HG02870 (cell line): Measurements from ENCODE around the gene LARP7.
A peak's percentile ranks its signal among the peaks of the same experiment; 100 is the strongest.
"Not testable (repeated sequence)": the region's sequence is repeated elsewhere in the genome, so short reads cannot be mapped to it uniquely, and the experiment has no call there.

Source experiments
- ATAC-seq: cut with Tn5 transposase; IDR thresholded peaks from one replicate; pipeline ENCODE4 v1.9.1; 2021; ENCODE audit warnings: mild to moderate bottlenecking, moderate library complexity; ENCODE audit not compliant: unreplicated experiment

LARP7 gene

DNA sequence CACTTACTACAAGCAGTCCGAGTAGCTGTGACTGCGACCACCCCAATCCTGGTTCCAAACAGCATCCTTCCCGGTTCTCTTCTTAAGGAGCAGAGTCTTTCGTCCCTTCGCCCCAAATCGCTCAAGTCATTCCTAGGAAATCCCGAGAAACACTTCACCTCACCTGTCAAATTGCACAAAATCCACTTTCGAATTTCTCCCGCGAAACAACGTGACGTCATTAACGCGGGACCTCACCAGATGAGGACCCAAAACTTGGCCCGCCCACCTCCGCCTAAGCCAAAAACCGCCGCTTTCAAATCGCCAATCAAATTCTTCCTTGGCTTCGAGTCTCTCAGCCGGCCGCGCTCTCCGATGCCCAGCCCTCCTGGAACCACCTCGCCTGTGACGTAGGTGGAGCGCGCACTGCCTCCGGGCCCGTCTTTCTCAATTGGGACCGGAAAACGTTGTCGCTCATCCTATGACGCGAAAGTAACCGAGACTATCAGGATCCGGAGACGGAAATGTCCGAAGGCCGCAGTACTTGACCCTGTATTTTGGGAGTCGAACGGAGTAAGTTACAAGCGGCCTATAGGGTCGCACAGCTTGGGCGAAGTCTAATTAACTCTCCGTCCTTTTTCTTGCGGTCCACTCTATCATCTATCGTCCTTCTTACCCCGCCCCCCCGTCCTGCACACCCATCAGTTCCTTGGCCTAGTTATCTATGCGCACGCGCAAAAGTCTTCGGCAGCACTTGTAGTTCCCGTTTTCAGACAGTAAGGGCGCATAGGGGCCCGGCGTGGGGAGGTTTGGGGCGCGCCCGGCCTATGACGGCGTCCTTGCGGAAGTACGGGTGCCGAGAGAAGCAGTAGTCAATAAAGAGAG, at the start of gene LARP7, which contains the start of gene ZGRF1:
LARP7 (plus strand) TSS at position 456 of the 864 bp plus-strand sequence. CDS start 7,527 bp downstream, outside the sequence.
ZGRF1 (minus strand) TSS at position 222 of the 864 bp plus-strand sequence. CDS start 3,733 bp downstream, outside the sequence.
- ATAC-seq: peak; percentile 89

DNA sequence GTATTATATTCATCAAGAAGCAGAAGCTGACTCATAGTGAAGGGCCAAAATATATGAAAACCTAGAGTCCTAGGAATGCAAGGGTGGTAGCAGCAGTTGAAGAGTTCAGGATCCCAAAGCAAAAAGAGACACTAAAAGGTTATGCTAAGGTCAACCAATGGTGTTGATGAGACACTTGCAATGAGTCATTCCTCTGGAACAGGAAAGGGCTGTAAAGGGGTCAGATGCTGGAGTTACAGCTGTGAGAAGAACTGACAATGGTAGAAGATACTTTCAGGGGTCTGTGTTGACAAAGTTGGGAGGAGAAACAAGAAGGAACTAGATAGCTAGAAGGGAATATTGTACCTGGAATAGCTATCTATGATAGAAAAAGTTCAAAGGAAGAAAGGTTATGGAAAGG, 47.7 kb upstream of the LARP7 start:
- ATAC-seq: no peak

DNA sequence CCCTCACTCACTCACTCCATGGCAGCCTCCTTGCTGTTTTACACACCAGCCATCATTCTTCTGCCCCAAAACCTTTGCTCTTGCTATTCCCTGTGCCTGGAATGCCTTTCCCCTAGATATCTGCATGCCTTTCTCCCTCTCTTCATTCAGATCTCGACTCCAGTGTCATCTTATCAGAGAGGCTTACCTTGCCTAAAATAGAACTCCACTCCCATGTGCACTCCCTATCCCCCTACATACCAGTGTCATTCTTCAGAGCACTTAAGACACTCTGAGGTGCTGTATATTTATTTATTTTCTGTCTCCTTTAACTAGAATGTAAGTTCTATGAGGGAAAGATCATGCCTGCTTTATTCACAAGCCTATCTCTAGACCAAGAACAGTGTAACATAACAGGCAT, 45.4 kb upstream of the LARP7 start:
- no peak for ATAC-seq

DNA sequence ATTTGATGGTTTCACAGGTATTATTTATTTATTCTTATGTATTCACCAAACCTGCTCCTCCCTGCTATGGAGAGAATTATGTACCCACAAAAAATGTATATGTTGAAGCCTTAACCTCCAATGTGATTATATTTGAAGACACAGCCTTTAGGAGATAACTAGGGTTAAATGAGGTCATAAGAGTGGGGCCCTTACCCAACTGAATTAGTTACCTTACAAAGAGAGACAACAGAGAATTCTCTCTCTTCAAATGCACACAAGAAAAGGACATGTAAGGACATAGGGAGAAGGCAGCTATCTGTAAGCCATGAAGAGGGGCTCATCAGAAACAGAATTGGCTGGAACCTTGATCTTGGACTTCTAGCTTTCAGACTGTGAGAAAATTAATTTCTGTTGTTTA, 44.2 kb upstream of the LARP7 start:
- no peak for ATAC-seq

DNA sequence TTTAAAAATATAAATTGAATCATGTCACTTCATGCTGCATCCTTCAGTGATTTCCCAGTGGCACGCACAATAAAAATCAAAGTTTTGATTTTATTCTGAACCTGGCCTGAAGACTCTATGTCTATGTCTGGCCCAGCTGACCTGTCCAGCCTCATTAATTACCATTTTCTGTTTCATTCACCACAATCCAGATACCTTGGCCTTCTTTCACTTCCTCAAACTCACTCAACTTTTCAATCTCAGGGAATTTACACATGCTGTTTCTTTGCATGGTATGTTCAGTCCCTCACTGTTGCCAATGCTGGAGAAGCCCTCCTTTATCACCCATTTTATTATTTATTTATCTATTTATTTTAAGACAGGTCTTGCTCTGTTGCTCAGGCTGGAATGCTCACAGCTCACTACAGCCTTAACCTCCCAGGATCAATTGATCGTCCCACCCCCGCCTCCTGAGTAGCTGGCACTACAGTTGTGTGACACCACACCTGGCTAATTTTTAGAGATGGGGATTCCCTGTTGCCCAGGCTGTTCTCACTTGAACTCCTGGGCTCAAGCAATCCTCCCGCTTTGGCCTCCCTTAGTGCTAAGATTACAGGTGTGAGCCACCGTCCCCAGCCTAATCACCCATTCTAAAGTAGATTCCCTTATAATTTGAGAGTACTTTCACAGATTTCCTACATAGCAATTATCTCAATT, 43.4 kb upstream of the LARP7 start:
- ATAC-seq: peak; percentile 84

DNA sequence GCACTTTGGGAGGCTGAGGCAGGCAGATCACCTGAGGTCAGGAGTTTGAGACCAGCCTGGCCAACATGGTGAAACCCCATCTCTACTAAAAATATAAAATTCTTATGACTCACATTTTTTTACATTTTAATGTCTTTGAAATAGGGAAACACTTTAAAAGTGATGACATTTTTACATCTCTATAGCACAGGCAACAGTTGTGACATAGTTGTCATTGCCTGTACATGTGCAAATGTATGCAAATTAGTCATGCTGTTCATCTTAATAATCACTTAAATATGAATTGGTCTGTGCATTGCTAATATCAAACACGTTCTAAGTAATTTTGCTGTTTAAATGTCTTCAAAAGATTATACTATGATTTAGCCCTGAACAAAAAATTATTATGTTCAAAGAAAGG, 42.0 kb upstream of the LARP7 start:
- ATAC-seq: no peak

DNA sequence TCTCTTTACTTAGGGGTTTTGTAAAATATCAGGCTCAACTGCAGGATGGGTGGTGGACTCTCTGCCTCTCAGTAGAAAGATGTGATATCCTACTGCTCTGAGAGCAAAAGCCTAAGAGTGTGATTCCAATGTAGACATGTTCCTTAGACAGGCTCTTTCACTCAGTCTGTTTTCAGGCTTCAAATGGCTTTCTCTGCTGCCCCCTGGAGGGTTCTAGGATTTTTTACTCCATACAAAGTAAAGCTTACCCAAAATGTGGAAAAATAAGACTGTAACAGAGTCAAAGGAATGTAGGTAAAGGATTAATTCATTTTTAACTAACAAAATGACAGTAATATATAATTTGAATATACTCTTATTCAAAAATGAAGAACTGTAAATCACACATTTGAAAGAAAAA, 32.4 kb upstream of the LARP7 start:
- ATAC-seq: peak; percentile 73

DNA sequence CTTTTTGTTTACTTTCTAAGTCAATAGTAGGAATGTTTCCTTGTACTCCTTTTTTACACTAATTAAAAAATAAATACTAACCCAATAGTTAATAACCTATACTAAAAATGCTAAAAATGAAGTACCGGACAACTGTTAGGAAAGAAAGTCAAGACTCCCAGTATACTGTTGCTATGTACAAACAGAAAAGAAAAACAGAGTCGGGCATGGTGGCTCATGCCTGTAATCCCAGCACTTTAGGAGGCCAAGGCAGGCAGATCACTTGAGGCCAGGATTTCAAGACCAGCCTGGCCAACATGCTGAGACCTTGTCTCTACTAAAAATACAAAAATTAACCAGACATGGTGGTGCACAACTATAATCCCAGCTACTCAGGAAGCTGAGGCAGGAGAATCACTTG, 24.1 kb upstream of the LARP7 start:
- not testable (repeated sequence) for ATAC-seq

DNA sequence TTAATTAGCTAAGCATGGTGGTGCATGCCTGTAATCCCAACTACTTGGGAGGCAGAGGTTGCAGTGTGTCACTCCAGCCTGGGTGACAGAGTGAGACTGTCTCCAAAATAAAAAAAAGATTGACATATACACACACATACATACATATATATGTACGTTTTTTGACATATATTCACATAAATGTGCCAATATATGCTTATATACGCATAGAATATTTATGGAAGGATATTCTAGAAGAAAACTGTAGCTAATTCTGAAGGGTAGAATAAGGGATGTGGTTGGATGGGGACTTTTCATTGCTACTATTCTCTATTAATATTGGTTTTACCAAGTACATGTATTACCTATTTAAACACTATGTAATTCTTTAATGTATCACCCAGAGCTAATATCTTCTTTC, 20.0 kb upstream of the LARP7 start:
- no peak for ATAC-seq

DNA sequence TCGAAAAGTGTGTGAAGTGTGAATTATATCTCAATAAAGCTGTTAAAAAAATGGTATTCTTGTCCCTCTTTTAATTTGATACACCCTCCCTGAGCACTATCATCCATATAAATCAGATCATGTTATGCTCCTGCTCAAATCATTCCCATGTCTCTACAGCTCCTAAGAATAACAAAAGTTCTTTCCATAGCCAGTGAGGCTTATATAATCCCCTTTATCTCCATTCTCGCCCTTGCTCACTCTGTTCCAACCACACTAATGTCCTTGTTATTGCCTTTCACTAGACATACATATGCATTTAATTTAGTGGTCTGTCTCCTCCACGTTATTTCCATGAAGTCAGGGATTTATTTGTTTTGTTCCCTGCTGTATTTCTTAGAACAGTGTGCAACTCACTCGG, 10.7 kb upstream of the LARP7 start:
- ATAC-seq: no peak

DNA sequence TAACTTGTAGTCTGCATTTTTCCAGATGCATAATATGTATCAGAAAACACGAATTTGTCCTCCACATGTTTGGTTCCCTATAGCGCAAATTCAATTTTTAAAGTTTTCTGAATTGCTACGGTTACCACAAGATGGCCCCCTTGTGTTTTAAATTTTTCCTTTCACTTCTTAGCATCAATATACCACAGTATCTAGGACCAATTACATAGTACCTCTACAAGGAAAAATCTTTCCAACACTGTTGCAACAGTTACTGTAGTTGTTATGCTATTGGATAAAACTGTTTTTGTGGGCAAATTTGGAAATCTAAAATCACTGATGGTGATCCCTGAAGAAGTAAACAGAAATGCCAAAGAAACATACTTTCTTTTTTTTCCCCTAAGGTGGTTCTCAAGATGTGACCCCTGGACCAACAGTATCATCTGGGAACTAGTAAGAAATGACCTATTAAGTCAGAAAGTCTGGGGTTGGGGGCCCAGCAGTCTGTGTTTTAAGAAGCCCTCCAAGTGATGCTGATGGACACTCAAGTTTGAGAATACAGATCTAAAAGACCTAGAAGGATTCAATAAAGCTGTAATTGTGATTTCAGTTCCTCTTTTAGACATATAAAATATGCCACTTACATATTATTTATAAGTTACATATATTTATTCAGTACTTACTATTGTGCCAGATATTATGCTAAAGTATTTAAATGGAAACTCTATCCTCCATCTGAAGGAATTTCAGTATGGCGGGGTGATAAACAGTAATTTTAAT, 3.3 kb upstream of the LARP7 start:
- ATAC-seq: no peak

DNA sequence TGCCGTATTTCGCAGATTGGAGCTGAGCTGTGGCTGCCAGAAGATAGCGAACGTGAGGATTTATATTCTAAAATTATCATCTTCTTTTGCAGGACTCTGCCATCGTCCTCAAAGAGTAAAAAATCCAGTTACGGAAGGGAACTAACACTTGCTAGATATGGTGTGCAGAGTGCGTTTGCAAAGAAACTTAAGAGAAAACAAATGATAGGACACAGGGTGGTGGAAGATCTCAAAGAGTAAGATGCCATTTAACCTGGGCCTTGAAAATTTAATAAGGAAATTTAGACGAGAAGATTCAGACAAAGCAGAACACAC, 566 bp downstream of the LARP7 start:
- ATAC-seq: no peak

DNA sequence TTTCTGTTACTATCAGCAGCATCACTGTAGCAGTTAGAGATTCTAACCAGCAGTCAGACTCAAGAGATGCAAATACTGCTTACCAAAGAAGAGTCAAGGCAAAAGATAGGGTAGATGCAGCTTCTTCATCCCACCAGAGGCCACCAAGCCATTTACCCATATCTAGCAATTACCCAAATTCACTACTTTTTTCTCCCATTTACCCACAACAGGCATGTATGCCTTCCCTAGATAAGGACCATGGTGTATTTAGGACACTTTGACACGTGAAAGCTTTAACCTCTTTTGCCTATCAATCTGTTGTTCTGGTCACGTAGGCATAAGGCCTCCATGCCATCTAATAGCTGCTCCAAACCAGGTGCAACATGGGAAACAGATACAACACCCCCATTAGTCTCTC, 5.6 kb downstream of the LARP7 start:
- no peak for ATAC-seq

DNA sequence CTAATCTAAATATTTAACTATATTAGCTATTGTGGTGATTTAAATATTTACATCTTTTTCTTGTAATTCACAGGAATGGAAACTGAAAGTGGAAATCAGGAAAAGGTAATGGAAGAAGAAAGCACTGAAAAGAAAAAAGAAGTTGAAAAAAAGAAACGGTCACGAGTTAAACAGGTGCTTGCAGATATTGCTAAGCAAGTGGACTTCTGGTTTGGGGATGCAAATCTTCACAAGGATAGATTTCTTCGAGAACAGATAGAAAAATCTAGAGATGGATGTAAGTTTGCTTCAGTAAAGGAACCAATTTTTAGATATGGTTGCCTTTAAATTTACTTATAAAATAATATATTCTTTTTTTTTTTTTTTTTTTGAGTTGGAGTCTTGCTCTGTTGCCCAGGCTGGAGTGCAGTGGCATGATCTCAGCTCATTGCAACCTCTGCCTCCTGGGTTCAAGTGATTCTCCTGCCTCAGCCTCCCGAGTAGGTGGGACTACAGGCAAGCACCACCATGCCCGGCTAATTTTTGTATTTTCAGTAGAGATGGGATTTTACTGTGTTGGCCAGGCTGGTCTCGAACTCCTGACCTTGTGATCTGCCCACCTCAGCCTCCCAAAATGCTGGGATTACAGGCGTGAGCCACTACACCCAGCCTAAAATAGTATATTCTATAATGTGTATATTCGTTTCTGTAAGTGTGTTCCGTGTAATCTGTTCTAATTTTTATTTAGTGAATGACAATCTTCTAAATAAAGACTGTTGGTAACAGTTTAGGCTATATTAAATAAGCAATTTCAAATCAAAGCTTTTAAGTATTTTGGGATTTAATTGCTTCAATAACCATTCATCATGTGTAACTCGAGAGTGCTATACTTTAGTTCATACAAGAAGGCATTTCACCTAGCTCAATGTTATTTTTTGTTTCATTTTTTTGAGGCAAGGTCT, 7.9 kb downstream of the LARP7 start:
- not testable (repeated sequence) for ATAC-seq

DNA sequence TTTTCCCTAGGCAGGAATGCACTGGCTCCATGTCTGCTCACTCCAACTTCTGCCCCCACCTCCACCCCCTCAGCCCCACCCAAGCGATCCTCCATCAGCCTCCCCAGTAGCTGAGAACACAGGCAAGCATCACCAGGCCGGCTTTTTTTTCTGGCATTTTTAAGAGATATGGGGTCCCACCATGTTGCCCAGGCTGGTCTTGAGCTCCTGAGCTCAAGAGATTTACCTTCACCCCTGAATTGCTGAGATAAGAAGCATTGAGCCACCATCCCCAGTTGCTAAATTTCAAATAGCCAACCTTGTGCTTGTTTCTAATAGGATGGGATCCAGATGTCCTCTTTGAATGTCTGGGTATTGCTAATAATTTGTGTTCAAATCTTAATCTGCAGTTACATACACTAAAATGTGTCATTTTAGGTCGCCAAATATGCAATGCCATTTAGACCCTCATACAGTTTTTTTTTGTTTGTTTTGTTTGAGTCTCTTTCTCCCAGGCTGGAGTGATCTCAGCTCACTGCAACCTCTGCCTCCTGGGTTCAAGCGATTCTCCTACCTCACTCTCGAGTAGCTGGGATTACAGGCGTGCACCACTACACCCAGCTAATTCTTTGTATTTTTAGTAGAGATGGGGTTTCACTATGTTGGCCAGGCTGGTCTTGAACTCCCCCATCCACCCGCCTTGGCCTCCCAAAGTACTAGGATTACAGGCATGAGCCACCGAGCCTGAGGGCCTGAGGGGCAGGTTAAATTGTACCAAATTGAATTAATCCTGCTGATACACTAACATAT, 8.8 kb downstream of the LARP7 start:
- ATAC-seq: no peak

DNA sequence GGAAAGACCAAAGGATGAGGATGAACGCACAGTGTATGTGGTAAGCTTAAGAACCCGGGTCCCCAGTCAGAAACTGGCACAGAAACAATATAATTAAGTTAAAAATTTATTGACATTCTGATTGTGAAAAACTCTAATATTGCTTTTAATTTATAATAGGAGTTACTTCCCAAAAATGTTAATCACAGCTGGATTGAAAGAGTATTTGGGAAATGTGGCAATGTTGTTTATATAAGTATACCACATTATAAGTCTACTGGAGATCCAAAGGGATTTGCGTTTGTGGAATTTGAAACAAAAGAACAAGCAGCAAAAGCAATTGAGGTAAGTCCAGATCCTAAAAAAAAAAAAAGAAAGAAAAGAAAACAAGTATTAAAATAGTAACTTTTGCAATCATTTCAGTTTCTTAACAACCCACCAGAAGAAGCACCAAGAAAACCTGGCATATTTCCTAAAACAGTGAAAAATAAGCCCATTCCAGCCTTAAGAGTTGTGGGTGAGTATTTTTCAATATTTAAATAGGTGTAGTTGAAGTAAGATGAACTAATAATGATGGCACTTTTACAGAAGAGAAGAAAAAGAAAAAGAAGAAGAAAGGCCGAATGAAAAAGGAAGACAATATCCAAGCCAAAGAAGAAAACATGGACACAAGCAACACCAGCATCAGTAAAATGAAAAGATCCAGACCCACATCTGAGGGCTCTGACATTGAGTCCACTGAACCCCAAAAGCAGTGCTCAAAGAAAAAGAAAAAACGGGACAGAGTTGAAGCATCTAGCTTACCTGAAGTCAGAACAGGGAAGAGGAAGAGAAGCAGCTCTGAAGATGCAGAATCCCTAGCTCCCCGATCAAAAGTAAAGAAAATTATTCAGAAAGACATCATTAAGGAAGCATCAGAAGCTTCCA, 9.9 kb downstream of the LARP7 start:
- no peak for ATAC-seq

DNA sequence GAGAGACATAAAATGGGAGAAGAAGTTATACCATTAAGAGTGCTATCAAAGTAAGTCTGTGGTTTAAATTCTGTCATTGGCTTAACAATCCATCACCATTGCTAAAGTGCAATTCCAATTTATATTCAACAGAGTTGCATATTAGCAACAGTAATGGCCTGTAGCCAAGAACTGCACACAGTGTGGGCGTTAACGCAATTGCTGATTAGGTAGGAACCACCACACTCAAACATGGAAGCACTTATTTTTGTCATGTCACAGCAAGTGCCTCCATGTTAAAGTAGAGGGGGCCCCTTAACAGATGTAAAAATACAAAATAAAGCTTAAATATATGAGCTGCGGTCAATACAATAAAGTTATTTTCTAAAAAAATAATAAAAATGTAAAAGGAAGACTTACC, 10.8 kb downstream of the LARP7 start:
- no peak for ATAC-seq

DNA sequence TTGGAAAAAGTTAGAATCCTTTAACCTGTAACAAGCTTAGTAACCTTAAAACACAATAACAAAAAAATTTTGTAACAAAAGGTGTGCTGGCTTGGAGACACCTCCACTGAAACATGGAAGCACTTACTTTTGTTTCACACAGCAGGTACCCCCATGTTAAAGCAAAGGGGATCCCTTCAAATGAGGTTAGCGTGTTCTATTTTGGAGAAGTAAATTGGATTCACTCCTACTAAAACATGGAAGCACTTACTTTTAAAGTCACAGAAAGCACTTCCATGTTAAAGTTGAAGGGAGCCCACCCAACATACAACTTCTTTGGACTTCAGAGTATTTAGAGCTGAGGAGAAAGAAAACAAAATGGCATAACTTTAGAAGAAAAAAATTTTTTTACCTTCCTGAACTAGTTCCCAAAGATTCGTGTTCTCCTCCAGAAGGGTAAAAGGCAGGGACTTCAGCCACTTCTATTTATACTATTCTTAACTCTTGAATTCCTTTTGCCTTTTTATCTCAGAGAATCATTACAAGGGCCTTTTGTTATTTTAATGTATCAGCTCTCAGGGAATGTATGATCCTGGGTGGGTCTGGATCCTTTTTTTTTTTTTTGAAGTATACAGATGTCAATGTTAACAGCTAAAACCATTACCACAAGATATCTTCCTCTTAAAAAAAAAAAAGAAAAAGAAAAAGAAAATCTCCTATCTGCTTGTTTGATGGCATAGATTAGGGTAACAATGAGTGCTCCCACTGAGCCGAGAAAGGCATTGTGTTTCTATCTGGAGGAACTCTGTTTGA, 11.5 kb downstream of the LARP7 start:
- ATAC-seq: no peak
